ENCODE results near the gene DCUN1D2. TPM values are rescaled to one million over a fixed set of nuclear protein-coding genes. Genes with fewer than 3 reads are reported as not detected.

DCUN1D2 gene
- total and polyA plus RNA-seq, 10 of the 15 experiments (the other 5 are each of a cell fraction or from before 2014, with no cell fraction given), result 2.5 to 23.6 (median 9.3) TPM

DNA sequence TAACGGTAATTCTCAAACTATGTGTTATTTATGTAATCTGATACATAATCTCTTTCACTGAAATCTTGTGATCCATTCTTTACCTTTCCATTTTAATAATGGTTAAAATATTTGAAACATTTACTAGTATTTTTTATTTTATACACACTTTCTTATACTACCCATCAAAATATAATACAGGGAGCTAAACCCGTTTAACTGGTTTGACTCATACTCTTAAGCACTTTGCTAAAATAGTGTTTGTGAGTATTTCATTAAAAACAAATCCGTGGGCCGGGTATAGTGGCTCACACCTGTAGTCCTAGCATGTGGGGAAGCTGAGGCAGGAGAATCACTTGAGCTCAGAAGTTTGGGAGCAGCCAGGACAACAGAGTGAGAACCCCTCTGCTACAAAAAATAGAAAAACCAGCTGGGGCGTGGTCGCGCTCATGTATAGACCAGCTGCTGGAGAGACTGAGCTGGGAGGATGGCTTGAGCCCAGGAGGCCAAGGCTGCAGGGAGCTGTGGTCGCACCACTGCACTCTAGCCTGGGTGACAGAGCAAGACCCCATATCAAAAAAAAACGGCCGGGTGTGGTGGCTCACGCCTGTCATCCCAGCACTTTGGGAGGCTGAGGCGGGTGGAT, 43.8 kb upstream of the DCUN1D2 start:
- WGBS (ENCODE audit: insufficient coverage, insufficient replicate concordance, low lambda C conversion rate, missing lambda C conversion rate), result 97% methylated on average over 12 of the region's 12 CpGs
- ChIA-PET CTCF (interaction anchor here (0.6 kb wide), 1 partner anchor 26 kb away, joined by 3 read pairs; no protein-coding TSS in a partner anchor), RAD21 (ENCODE audit: unreplicated experiment) (no interaction called here), POLR2A (no interaction called here), SMC1A (ENCODE audit: uncharacterized antibody, unreplicated experiment) (interaction anchor here (0.7 kb wide), 1 partner anchor 42 kb away, joined by 3 read pairs; no protein-coding TSS in a partner anchor)
- Histone ChIP-seq H3K4me2 (ENCODE audit: control insufficient read depth, insufficient read depth) (no peak overlapping the region), H4K20me1 (ENCODE audit: control insufficient read depth, insufficient read depth) (no peaks in the 10 kb centered on the region), H3K36me3 (ENCODE audit: control insufficient read depth in 2 of 2, insufficient read depth in 2 of 2, low read length in 1 of 2) (peaks cover 0 to 3% of the 10 kb centered on the region in 2 experiments; a peak in 3 of 4 replicates), H3K9ac (ENCODE audit: control insufficient read depth, insufficient read depth, low read length) (no peak overlapping the region), H3K79me2 (ENCODE audit: control insufficient read depth, insufficient read depth, low read length) (no peaks in the 10 kb centered on the region), H3K27me3 (replicated peaks in 1 of 2; ENCODE audit: control insufficient read depth in 2 of 2, insufficient read depth in 2 of 2, low read length in 1 of 2) (no peaks in the 10 kb centered on the region), H3K4me1 (ENCODE audit: control insufficient read depth, insufficient read depth, low read length) (no peaks in the 10 kb centered on the region), H2AFZ (ENCODE audit: control insufficient read depth, low read depth, low read length) (no peak overlapping the region), H3K4me3 (no peak overlapping the region), H3K9me3 (replicated peaks; ENCODE audit: control insufficient read depth, insufficient read depth, low read length) (no peaks in the 10 kb centered on the region), H3K27ac (ENCODE audit: control insufficient read depth, insufficient read depth) (no peak overlapping the region)
- DNase-seq (ENCODE audit: low read depth, low spot score), result no peak
- no peak for FAIRE-seq
- TF ChIP-seq HDAC6 (IDR thresholded peaks at IDR 0.05; ENCODE audit: unreplicated experiment) (no peak), GATAD2B (conservative IDR thresholded peaks at IDR 0.05; ENCODE audit: low read depth) (no peak), ZZZ3 (IDR thresholded peaks at IDR 0.05; ENCODE audit: control insufficient read depth, insufficient read length, low read depth) (no peak), EED (IDR thresholded peaks at IDR 0.05; ENCODE audit: low read depth) (no peak), TAF1 (IDR thresholded peaks at IDR 0.05; ENCODE audit: borderline replicate concordance, low read depth, low read length) (no peak), NFIC (IDR thresholded peaks at IDR 0.05; ENCODE audit: low read depth, low read length) (no peak)
- no TSS peak for BruUV-seq (replicated peaks)
- in situ Hi-C loops (cut with MboI) (no loop called here), intact Hi-C loops (cut with micrococcal nuclease; ENCODE audit: unreplicated experiment) (no loop called here)
- no peak for ATAC-seq

DNA sequence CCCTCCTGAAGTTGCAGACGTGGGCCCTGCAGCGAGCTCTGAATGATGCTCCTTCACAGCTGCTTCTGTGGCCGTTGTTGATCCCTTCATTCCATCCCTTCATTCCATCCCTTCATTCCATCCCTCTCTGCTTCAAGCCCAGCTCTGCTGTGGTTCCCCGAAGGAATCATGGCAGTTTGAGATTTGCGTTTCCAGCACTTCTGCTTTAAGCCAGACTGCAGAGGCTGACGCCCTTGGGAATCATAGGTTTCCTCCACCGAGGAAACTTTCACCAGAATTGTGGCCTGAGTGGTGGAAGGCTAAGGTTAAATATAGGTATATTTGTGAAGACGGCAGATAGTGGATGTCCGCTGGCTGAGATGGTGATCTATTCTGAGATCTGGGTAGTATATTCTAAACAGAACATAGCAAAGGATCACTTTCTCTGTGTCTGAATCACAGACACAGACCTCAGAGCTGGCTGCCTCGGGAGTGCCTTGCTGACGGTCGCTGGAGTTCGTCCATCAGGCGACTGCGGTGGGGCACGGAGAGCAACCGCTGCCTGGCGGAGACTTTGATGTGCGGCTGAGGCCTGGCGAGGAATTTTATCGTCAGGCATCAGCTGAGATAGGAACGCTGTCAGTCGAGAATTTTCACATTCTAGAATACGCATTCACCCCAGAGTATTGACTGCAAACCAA, 42.8 kb upstream of the DCUN1D2 start:
- intact Hi-C loops (cut with micrococcal nuclease; ENCODE audit: unreplicated experiment), result no loop called here
- Histone ChIP-seq H3K4me3 (no peak overlapping the region), H3K4me2 (ENCODE audit: control insufficient read depth, insufficient read depth) (no peak overlapping the region), H3K36me3 (ENCODE audit: control insufficient read depth in 2 of 2, insufficient read depth in 2 of 2, low read length in 1 of 2) (peaks cover 3 to 4% of the 10 kb centered on the region in 2 experiments; a peak in 2 of 4 replicates), H3K9me3 (replicated peaks; ENCODE audit: control insufficient read depth, insufficient read depth, low read length) (no peaks in the 10 kb centered on the region), H2AFZ (ENCODE audit: control insufficient read depth, low read depth, low read length) (no peak overlapping the region), H4K20me1 (ENCODE audit: control insufficient read depth, insufficient read depth) (no peaks in the 10 kb centered on the region), H3K27ac (ENCODE audit: control insufficient read depth, insufficient read depth) (no peak overlapping the region), H3K9ac (ENCODE audit: control insufficient read depth, insufficient read depth, low read length) (no peak overlapping the region), H3K4me1 (ENCODE audit: control insufficient read depth, insufficient read depth, low read length) (no peaks in the 10 kb centered on the region), H3K79me2 (ENCODE audit: control insufficient read depth, insufficient read depth, low read length) (no peaks in the 10 kb centered on the region), H3K27me3 (replicated peaks in 1 of 2; ENCODE audit: control insufficient read depth in 2 of 2, insufficient read depth in 2 of 2, low read length in 1 of 2) (no peaks in the 10 kb centered on the region)
- no peak for ATAC-seq
- FAIRE-seq, result no peak
- CTCF ChIA-PET, result no interaction called here
- no TSS peak for BruUV-seq (replicated peaks)
- 89% methylated on average over 24 of the region's 24 CpGs for WGBS (ENCODE audit: insufficient coverage, insufficient replicate concordance, low lambda C conversion rate, missing lambda C conversion rate)
- no peak for DNase-seq (ENCODE audit: low read depth, low spot score)
- in situ Hi-C loops (cut with MboI), result no loop called here
- TF ChIP-seq RAD51 (IDR thresholded peaks at IDR 0.05) (no peak), GABPA (IDR thresholded peaks at IDR 0.05; ENCODE audit: low read depth) (no peak), CHD2 (IDR thresholded peaks at IDR 0.05; ENCODE audit: borderline replicate concordance, low read depth, low read length) (no peak), PML (IDR thresholded peaks at IDR 0.05; ENCODE audit: low read length) (no peak), POLR2A (IDR thresholded peaks at IDR 0.05; ENCODE audit: low read depth, low read length) (no peak), EZH2 (IDR thresholded peaks at IDR 0.05; ENCODE audit: borderline replicate concordance, control insufficient read depth, low read depth, low read length) (no peak), WRNIP1 (IDR thresholded peaks at IDR 0.05; ENCODE audit: borderline replicate concordance, low read depth, low read length) (no peak), IRF4 (IDR thresholded peaks at IDR 0.05; ENCODE audit: low read depth, low read length) (no peak), MYB (IDR thresholded peaks at IDR 0.05; ENCODE audit: borderline replicate concordance, low read depth, low read length) (no peak), RUNX3 (IDR thresholded peaks at IDR 0.05; ENCODE audit: low read length) (no peak)
- TF ChIP-seq, protein P1, sequence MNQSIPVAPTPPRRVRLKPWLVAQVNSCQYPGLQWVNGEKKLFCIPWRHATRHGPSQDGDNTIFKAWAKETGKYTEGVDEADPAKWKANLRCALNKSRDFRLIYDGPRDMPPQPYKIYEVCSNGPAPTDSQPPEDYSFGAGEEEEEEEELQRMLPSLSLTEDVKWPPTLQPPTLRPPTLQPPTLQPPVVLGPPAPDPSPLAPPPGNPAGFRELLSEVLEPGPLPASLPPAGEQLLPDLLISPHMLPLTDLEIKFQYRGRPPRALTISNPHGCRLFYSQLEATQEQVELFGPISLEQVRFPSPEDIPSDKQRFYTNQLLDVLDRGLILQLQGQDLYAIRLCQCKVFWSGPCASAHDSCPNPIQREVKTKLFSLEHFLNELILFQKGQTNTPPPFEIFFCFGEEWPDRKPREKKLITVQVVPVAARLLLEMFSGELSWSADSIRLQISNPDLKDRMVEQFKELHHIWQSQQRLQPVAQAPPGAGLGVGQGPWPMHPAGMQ (IDR thresholded peaks at IDR 0.05; ENCODE audit: borderline replicate concordance), result no peak
- RAD21 ChIA-PET (ENCODE audit: unreplicated experiment), result no interaction called here
- SMC1A ChIA-PET (ENCODE audit: uncharacterized antibody, unreplicated experiment), result no interaction called here
- POLR2A ChIA-PET, result interaction anchor here (0.6 kb wide), 1 partner anchor 85 kb away, joined by 5 read pairs; no protein-coding TSS in a partner anchor
